WTC11 (cell line): ENCODE results near the gene TMC1. TPM values are rescaled to one million over a fixed set of nuclear protein-coding genes. Genes with fewer than 3 reads are reported as not detected.

Source experiments
- ATAC-seq: fragments of 200-7000 bp; cut with Tn5 transposase; 2 replicates; pipeline ENCODE4 v1.10.0; 2021; ENCODE audit warnings: mild to moderate bottlenecking, moderate library complexity
- CTCF ChIA-PET: fragments of 300-600 bp; sonication (Branson Sonifier 250); formaldehyde crosslinking; loops from one replicate; lab custom pipeline; 2021; ENCODE audit warnings: antibody characterized with exemption; lab: Charles Lee
- POLR2A ChIA-PET: fragments of 350-600 bp; sonication (Branson Sonifier 250); formaldehyde crosslinking; loops from one replicate; lab custom pipeline; 2021; ENCODE audit warnings: antibody characterized with exemption; lab: Charles Lee
- DNase-seq: peaks from one replicate; pipeline ENCODE4 v3.0.0; 2021; ENCODE audit warnings: low spot score
- H3K27ac Mint-ChIP-seq: 2 replicates; pipeline ENCODE4 v1.8.0; 2021; ENCODE audit warnings: mixed read lengths
- H3K27me3 Mint-ChIP-seq: 2 replicates; pipeline ENCODE4 v1.8.0; 2021; ENCODE audit warnings: low read depth, mild to moderate bottlenecking, moderate library complexity, mixed read lengths
- H3K36me3 Mint-ChIP-seq: 2 replicates; pipeline ENCODE4 v1.8.0; 2021; ENCODE audit warnings: mixed read lengths
- H3K4me1 Mint-ChIP-seq: 2 replicates; pipeline ENCODE4 v1.8.0; 2022; ENCODE audit warnings: mixed read lengths
- H3K4me3 Mint-ChIP-seq: 2 replicates; pipeline ENCODE4 v1.8.0; 2021; ENCODE audit warnings: mild to moderate bottlenecking, moderate library complexity, mixed read lengths
- H3K9me3 Mint-ChIP-seq: 2 replicates; pipeline ENCODE4 v1.8.0; 2021; ENCODE audit warnings: mixed read lengths
- ATF1 ChIP-seq: sonication (generic); formaldehyde crosslinking; IDR thresholded peaks from 2 replicates; pipeline ENCODE4 v1.8.1; 2023; ENCODE audit warnings: mild to moderate bottlenecking, moderate library complexity, missing genetic modification reagents
- CREB1 ChIP-seq: sonication (generic); formaldehyde crosslinking; IDR thresholded peaks from 2 replicates; pipeline ENCODE4 v1.8.0; 2023; ENCODE audit warnings: mild to moderate bottlenecking, missing genetic modification reagents
- CREM ChIP-seq: sonication (generic); formaldehyde crosslinking; IDR thresholded peaks from 2 replicates; pipeline ENCODE4 v1.8.1; 2022; ENCODE audit warnings: mild to moderate bottlenecking, missing genetic modification reagents, moderate library complexity
- ERG ChIP-seq: fragments of 250-450 bp; sonication (Bioruptor Pico); IDR thresholded peaks from 2 replicates; pipeline ENCODE4 v1.8.0; 2021; ENCODE audit warnings: mild to moderate bottlenecking
- ESRRA ChIP-seq: sonication (generic); formaldehyde crosslinking; IDR thresholded peaks from 2 replicates; pipeline ENCODE4 v1.8.1; 2022; ENCODE audit warnings: mild to moderate bottlenecking, missing genetic modification reagents, borderline replicate concordance
- MLX ChIP-seq: sonication (generic); formaldehyde crosslinking; IDR thresholded peaks from 2 replicates; pipeline ENCODE4 v1.8.1; 2023; ENCODE audit warnings: mild to moderate bottlenecking, missing genetic modification reagents, moderate library complexity
- NR2C2 ChIP-seq: sonication (generic); formaldehyde crosslinking; IDR thresholded peaks from 2 replicates; pipeline ENCODE4 v1.8.0; 2022; ENCODE audit warnings: mild to moderate bottlenecking, missing genetic modification reagents
- NR3C1 ChIP-seq: sonication (generic); formaldehyde crosslinking; conservative IDR thresholded peaks from 2 replicates; pipeline ENCODE4 v1.8.1; 2023; ENCODE audit warnings: low read depth, mild to moderate bottlenecking, missing genetic modification reagents
- OVOL2 ChIP-seq: fragments of 250-450 bp; sonication (Bioruptor Pico); IDR thresholded peaks from 2 replicates; pipeline ENCODE4 v1.9.0; 2021; ENCODE audit warnings: mild to moderate bottlenecking, borderline replicate concordance
- PRRX2 ChIP-seq: fragments of 250-450 bp; sonication (Bioruptor Pico); IDR thresholded peaks from 2 replicates; pipeline ENCODE4 v1.8.0; 2021; ENCODE audit warnings: mild to moderate bottlenecking
- SMAD3 ChIP-seq: sonication (generic); formaldehyde crosslinking; IDR thresholded peaks from 2 replicates; pipeline ENCODE4 v1.8.0; 2022; ENCODE audit warnings: missing genetic modification reagents, mild to moderate bottlenecking, borderline replicate concordance
- SOX15 ChIP-seq: fragments of 250-450 bp; sonication (Bioruptor Pico); IDR thresholded peaks from 2 replicates; pipeline ENCODE4 v1.9.0; 2021; ENCODE audit warnings: mild to moderate bottlenecking
- TEAD1 ChIP-seq: sonication (generic); formaldehyde crosslinking; IDR thresholded peaks from 2 replicates; pipeline ENCODE4 v1.8.0; 2022; ENCODE audit warnings: mild to moderate bottlenecking, missing genetic modification reagents
- ZNF121 ChIP-seq: sonication (generic); formaldehyde crosslinking; IDR thresholded peaks from 2 replicates; pipeline ENCODE4 v1.8.0; 2023; ENCODE audit warnings: missing genetic modification reagents
- ZNF263 ChIP-seq: sonication (generic); formaldehyde crosslinking; IDR thresholded peaks from 2 replicates; pipeline ENCODE4 v1.8.1; 2022; ENCODE audit warnings: low read depth, mild to moderate bottlenecking, moderate library complexity, missing genetic modification reagents
- ZNF317 ChIP-seq: sonication (generic); formaldehyde crosslinking; IDR thresholded peaks from 2 replicates; pipeline ENCODE4 v1.8.1; 2023; ENCODE audit warnings: low read depth, mild to moderate bottlenecking, moderate library complexity, missing genetic modification reagents, borderline replicate concordance
- ZNF416 ChIP-seq: fragments of 250-450 bp; sonication (Bioruptor Pico); IDR thresholded peaks from 2 replicates; pipeline ENCODE4 v1.9.0; 2021; ENCODE audit warnings: mild to moderate bottlenecking, inconsistent platforms
- ZNF423 ChIP-seq: fragments of 250-450 bp; sonication (Bioruptor Pico); IDR thresholded peaks from 2 replicates; pipeline ENCODE4 v2.1.2; 2022; ENCODE audit warnings: mild to moderate bottlenecking, moderate library complexity
- total RNA-seq: library from RNA; stranded (reverse); gene quantifications from 3 replicates; pipeline ENCODE4 v1.2.3, GENCODE V29; 2021
- TF ChIP-seq, protein P1 (sequence below): sonication (generic); formaldehyde crosslinking; conservative IDR thresholded peaks from 2 replicates; pipeline ENCODE4 v1.8.1; 2023; ENCODE audit warnings: mild to moderate bottlenecking, low read depth, missing genetic modification reagents, moderate library complexity
- TF ChIP-seq, protein P2 (sequence below): sonication (generic); formaldehyde crosslinking; IDR thresholded peaks from 2 replicates; pipeline ENCODE4 v1.8.1; 2022; ENCODE audit warnings: mild to moderate bottlenecking, moderate library complexity, missing genetic modification reagents
- TF ChIP-seq, protein P3 (sequence below): sonication (generic); formaldehyde crosslinking; IDR thresholded peaks from 2 replicates; pipeline ENCODE4 v1.8.1; 2023; ENCODE audit warnings: mild to moderate bottlenecking, missing genetic modification reagents, moderate library complexity
- TF ChIP-seq, protein P4 (sequence below): fragments of 250-450 bp; sonication (Bioruptor Pico); IDR thresholded peaks from 2 replicates; pipeline ENCODE4 v1.9.0; 2021; ENCODE audit warnings: mild to moderate bottlenecking

The TMC1 gene
- total RNA-seq, 1 experiment from 2014 or later, result 0.31 TPM

DNA sequence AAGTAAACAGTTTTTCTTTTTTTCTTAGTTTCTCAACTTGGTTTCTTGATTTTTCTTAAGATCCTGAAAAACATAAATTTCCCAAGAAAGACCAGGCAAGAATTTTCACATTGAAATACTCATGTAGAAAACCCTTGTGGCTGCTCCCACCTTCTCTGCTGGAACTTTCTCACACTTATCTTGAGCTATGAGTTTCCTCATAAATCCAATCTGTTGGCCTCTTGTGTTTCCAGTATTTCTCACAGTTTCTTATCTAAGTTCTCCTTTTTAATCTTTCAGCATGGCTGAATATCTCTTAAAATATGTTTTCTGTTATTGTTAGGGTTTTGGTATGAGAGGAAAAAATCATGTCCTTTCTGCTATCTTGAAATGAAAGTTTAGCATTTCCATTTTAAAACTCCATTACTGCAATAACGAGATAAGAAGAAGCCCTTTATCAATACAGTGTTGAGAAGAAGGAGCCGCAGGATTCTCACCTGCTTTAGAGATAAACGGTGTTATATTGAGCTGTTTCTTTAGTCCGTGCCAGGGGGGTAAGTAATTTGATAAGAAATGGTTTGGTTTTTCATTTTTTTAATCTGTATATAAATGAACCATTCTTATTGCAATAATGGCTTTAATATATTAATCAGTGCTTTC is 342.2 kb downstream of the TMC1 start (continued):
- TF ChIP-seq, protein P1, sequence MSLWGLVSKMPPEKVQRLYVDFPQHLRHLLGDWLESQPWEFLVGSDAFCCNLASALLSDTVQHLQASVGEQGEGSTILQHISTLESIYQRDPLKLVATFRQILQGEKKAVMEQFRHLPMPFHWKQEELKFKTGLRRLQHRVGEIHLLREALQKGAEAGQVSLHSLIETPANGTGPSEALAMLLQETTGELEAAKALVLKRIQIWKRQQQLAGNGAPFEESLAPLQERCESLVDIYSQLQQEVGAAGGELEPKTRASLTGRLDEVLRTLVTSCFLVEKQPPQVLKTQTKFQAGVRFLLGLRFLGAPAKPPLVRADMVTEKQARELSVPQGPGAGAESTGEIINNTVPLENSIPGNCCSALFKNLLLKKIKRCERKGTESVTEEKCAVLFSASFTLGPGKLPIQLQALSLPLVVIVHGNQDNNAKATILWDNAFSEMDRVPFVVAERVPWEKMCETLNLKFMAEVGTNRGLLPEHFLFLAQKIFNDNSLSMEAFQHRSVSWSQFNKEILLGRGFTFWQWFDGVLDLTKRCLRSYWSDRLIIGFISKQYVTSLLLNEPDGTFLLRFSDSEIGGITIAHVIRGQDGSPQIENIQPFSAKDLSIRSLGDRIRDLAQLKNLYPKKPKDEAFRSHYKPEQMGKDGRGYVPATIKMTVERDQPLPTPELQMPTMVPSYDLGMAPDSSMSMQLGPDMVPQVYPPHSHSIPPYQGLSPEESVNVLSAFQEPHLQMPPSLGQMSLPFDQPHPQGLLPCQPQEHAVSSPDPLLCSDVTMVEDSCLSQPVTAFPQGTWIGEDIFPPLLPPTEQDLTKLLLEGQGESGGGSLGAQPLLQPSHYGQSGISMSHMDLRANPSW, result no peak
- no peak for TF ChIP-seq NR2C2 (CRISPR knock-in tag)
- TF ChIP-seq, protein P2, sequence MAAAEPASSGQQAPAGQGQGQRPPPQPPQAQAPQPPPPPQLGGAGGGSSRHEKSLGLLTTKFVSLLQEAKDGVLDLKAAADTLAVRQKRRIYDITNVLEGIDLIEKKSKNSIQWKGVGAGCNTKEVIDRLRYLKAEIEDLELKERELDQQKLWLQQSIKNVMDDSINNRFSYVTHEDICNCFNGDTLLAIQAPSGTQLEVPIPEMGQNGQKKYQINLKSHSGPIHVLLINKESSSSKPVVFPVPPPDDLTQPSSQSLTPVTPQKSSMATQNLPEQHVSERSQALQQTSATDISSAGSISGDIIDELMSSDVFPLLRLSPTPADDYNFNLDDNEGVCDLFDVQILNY (CRISPR knock-in tag), result no peak
- TF ChIP-seq, protein P3, sequence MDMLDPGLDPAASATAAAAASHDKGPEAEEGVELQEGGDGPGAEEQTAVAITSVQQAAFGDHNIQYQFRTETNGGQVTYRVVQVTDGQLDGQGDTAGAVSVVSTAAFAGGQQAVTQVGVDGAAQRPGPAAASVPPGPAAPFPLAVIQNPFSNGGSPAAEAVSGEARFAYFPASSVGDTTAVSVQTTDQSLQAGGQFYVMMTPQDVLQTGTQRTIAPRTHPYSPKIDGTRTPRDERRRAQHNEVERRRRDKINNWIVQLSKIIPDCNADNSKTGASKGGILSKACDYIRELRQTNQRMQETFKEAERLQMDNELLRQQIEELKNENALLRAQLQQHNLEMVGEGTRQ (CRISPR knock-in tag), result no peak
- TF ChIP-seq ZNF121 (CRISPR knock-in tag), result no peak
- TF ChIP-seq ZNF423 (CRISPR knock-in tag), result no peak
- no peak for TF ChIP-seq MLX (CRISPR knock-in tag)

- H3K36me3 Mint-ChIP-seq, result no peaks in the 10 kb centered on the region
- H3K27me3 Mint-ChIP-seq, result no peaks in the 10 kb centered on the region
- H3K9me3 Mint-ChIP-seq, result 0 out of 2 replicates have a peak, but pooled peaks cover 4% of the 10 kb centered on the region
- ATAC-seq (no peak), DNase-seq (no peak)
- no peak overlapping the region for H3K4me3 Mint-ChIP-seq
- H3K4me1 Mint-ChIP-seq, result no peaks in the 10 kb centered on the region
- ChIA-PET POLR2A (no interaction called here), CTCF (no interaction called here)
- H3K27ac Mint-ChIP-seq, result no peak overlapping the region
- TF ChIP-seq ZNF263 (CRISPR knock-in tag), result no peak
- TF ChIP-seq ZNF317 (CRISPR knock-in tag), result no peak
- no peak for TF ChIP-seq PRRX2
- no peak for TF ChIP-seq OVOL2 (CRISPR knock-in tag)
- TF ChIP-seq CREM, result no peak
- TF ChIP-seq ESRRA (CRISPR knock-in tag), result no peak
- TF ChIP-seq, protein P4, sequence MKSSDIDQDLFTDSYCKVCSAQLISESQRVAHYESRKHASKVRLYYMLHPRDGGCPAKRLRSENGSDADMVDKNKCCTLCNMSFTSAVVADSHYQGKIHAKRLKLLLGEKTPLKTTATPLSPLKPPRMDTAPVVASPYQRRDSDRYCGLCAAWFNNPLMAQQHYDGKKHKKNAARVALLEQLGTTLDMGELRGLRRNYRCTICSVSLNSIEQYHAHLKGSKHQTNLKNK (CRISPR knock-in tag), result no peak
- TF ChIP-seq SMAD3, result no peak
- TF ChIP-seq SOX15, result no peak
- no peak for TF ChIP-seq ATF1 (CRISPR knock-in tag)
- no peak for TF ChIP-seq ERG (CRISPR knock-in tag)
- no peak for TF ChIP-seq TEAD1 (CRISPR knock-in tag)
- TF ChIP-seq NR3C1, result no peak
- TF ChIP-seq CREB1 (CRISPR knock-in tag), result no peak
- TF ChIP-seq ZNF416 (CRISPR knock-in tag), result no peak
Measured at GRCh38 chr9:72864327-72864726, 342.9 kb downstream of the TMC1 start.
